ENCODE data around the gene WDR27. TPM values are rescaled to one million over a fixed set of nuclear protein-coding genes. Genes with fewer than 3 reads are reported as not detected.

WDR27 gene
- total RNA-seq, 1 donor, result 18.1 TPM

DNA sequence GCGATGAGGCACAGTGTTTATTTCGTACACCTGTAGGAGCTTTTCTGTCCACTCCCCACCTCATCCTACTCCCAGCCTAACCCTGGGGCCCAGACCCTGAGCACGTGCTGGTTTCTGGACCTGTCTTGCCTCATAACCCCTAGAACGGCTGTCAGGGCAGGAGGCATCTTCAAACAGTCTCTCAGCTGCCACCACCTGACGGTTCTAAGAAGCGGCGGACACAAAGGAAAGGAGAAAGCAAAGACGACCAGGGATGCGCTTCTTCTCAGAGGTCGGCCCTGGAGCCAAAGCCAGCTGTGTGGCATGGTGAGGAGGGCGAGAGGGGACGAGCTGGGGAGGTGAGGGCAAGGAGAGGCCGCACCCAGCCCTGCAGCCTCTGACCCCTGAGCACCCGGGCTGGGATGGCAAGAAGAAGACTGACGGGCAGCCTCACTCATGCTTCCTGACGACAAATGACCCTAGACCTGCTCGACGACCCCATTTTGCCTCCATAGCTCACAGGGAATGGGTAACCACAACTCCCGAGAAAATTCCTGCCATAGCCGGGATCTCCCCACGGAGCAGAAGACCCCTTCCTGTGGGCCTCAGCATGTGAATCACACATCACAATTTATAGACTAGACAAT lies 62.1 kb downstream of the WDR27 start:
- DNase-seq (ENCODE audit: low read depth), result no peak
- no peak overlapping the region for H3K4me3 ChIP-seq (ENCODE audit: low read depth, low read length)
- TF ChIP-seq, protein P1, sequence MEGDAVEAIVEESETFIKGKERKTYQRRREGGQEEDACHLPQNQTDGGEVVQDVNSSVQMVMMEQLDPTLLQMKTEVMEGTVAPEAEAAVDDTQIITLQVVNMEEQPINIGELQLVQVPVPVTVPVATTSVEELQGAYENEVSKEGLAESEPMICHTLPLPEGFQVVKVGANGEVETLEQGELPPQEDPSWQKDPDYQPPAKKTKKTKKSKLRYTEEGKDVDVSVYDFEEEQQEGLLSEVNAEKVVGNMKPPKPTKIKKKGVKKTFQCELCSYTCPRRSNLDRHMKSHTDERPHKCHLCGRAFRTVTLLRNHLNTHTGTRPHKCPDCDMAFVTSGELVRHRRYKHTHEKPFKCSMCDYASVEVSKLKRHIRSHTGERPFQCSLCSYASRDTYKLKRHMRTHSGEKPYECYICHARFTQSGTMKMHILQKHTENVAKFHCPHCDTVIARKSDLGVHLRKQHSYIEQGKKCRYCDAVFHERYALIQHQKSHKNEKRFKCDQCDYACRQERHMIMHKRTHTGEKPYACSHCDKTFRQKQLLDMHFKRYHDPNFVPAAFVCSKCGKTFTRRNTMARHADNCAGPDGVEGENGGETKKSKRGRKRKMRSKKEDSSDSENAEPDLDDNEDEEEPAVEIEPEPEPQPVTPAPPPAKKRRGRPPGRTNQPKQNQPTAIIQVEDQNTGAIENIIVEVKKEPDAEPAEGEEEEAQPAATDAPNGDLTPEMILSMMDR (IDR thresholded peaks at IDR 0.05; ENCODE audit: insufficient read depth, low read depth, low read length), result no peak

DNA sequence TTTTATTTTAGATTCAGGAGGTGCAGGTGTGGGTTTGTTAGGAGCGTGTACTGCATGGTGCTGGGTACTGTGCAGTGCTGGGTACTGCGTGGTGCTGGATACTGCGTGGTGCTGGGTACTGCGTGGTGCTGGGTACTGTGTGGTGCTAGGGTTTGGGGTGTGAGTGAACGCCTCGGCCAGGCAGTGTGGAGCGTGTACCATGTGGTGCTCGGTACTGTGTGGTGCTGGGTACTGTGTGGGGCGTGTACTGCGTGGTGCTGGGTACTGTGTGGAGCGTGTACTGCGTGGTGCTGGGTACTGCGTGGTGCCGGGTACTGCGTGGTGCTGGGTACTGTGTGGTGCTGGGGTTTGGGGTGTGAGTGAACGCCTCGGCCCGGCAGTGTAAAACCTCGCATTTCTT lies 62.9 kb downstream of the WDR27 start:
- DNase-seq (ENCODE audit: low read depth), result no peak
- no peak overlapping the region for H3K4me3 ChIP-seq (ENCODE audit: low read depth, low read length)
- TF ChIP-seq, protein P1 (IDR thresholded peaks at IDR 0.05; ENCODE audit: insufficient read depth, low read depth, low read length), result no peak

DNA sequence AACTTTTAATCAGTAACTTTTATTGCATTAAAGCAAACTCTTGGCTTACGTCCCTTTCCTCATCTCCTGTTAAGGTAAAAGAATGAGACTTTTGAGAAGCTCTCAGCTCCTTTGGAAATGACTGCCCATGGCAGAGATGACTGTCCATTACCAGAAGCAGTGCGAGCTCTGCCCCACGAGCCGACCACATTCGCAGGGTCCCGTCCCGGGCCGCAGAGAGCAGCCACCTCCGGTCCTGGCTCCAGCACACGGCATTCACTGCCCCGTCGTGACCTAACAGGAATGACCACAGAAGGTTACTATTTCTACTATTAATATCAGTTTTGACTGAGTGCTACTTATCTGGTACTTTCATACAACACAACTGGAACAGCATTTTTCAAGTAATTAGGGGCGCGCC lies 63.4 kb downstream of the WDR27 start:
- DNase-seq (ENCODE audit: low read depth), result no peak

DNA sequence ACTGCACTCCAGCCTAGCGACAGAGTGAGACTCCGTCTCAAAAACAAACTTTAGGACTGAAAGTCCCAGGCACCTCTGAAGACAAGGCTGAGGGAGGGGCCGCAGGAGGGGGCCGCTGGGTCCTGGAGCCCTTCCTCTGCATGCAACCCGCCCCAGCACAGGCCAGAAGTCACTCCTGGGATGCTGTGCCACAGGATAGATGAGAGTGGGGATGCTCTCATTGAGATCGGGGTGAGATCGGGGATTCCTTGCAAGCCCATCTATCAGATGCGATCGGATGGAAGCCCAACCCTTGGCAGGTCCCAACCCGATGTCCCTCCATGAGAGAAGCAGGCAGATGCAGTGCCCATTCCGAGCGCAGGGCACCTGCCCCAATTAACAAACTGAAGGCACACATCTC lies 66.5 kb downstream of the WDR27 start:
- TF ChIP-seq, protein P1 (IDR thresholded peaks at IDR 0.05; ENCODE audit: insufficient read depth, low read depth, low read length), result no peak
- H3K4me3 ChIP-seq (ENCODE audit: low read depth, low read length), result no peak overlapping the region
- no peak for DNase-seq (ENCODE audit: low read depth)

More for the DNA sequence above, 63.4 kb downstream of the WDR27 start:
- TF ChIP-seq, protein P1 (IDR thresholded peaks at IDR 0.05; ENCODE audit: insufficient read depth, low read depth, low read length), result no peak
- no peak overlapping the region for H3K4me3 ChIP-seq (ENCODE audit: low read depth, low read length)

DNA sequence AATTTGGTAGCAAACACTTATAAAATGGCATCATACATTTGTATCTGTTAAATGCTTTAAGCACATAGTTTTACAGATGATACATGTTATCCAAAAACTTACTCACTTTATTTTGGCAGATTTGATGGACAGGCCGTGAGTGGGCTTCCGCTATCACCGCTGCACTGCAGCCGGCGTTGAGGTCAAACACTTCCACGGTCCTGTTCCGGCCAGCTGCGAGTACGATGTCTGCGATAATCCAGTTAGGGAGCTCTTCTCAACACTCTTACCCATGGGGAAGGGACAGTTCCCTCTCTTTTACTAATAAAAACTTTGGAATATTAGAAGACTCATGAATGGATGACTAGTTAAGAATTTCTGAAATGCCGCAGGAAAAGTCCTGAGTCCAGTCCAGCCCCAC lies 69.0 kb downstream of the WDR27 start:
- TF ChIP-seq, protein P1 (IDR thresholded peaks at IDR 0.05; ENCODE audit: insufficient read depth, low read depth, low read length), result no peak
- DNase-seq (ENCODE audit: low read depth), result no peak
- no peak overlapping the region for H3K4me3 ChIP-seq (ENCODE audit: low read depth, low read length)

DNA sequence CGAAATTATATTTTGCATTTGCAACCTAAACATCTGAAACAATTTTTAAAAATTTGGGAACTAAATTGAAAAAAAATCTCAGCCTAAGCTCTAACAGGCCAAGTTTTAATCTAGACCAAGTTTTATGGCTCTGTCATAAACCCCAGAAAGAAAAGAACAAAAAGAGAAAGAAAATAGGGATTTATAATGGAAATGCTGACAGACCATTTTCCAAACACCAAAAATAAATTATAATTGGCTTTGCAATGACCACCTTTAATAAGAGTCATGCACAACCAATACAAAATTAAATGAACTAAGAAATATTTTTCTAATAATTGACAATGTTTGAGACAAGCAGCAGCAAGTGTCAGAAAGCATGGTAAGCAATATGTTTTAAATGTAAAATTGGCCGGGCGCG lies 72.6 kb downstream of the WDR27 start:
- no peak overlapping the region for H3K4me3 ChIP-seq (ENCODE audit: low read depth, low read length)
- TF ChIP-seq, protein P1 (IDR thresholded peaks at IDR 0.05; ENCODE audit: insufficient read depth, low read depth, low read length), result no peak
- DNase-seq (ENCODE audit: low read depth), result no peak

Data from fibroblast of villous mesenchyme (primary cell).